Spleen (tissue), 7 donors: ENCODE data around the gene PSMB2.
A peak's percentile ranks its signal among the peaks of the same experiment; 100 is the strongest.

ENCODE experiments used
- CTCF ChIP-seq, 11 experiments: fragments of 200-600 bp in 7 of 11; fragments of 450-650 bp in 4 of 11; sonication (generic) in 4 of 11; IDR thresholded peaks in 8 of 11; conservative IDR thresholded peaks in 3 of 11; 1 replicate in 7 of 11; 2 replicates in 4 of 11; pipeline versions ENCODE4 v1.4.0 to v1.8.0; 2016 to 2021; ENCODE audit warnings: antibody characterized with exemption in 11 of 11, inconsistent platforms in 4 of 11, mild to moderate bottlenecking in 1 of 11
- POLR2A ChIP-seq, 3 donors: fragments of 450-650 bp; IDR thresholded peaks; one replicate each; pipeline ENCODE4 v1.5.1; 2017; ENCODE audit warnings: antibody characterized with exemption in 3 of 3, mild to moderate bottlenecking in 1 of 3
- POLR2AphosphoS5 ChIP-seq, 3 donors: sonication (generic); formaldehyde crosslinking; IDR thresholded peaks; one replicate each; pipeline ENCODE4 v1.5.1; 2017; ENCODE audit warnings: antibody characterized with exemption in 3 of 3
- donor health status: DM: no; HTN: no; CAD: no; lungs with moderate emphysema.
- donor health status: DM: no; HTN: no; CAD: no.
- donor health status: DM: no; HTN: no; CAD: no.

GRCh38 chr1:35568975-35569395, 72.3 kb downstream of the PSMB2 start:
- TF ChIP-seq CTCF (IDR thresholded peaks at IDR 0.05 in 8 of 11, conservative IDR thresholded peaks at IDR 0.05 in 3 of 11) (peak; percentile 84 to 96 (median 89)), POLR2AphosphoS5 (IDR thresholded peaks at IDR 0.05) (peak in 1 of 3 donors; percentile 51), POLR2A (IDR thresholded peaks at IDR 0.05) (no peak)
